GM12874 (cell line): Measurements from ENCODE around the gene TMEM150B.

Experiments used
- CTCF ChIP-seq: IDR thresholded peaks from 2 replicates; pipeline ENCODE4 v1.5.1; 2011; ENCODE audit warnings: low read depth, mild to moderate bottlenecking, control low read depth, low read length, moderate library complexity; ENCODE audit not compliant: insufficient read depth

Gene TMEM150B

GRCh38 chr19:55345818-55346724, 20.9 kb upstream of the TMEM150B start:
- TF ChIP-seq CTCF: no peak

- TF ChIP-seq CTCF: no peak
Observed at GRCh38 chr19:55345101-55345817, 20.1 kb upstream of the TMEM150B start.

GRCh38 chr19:55344444-55344843, 19.3 kb upstream of the TMEM150B start:
- no peak for TF ChIP-seq CTCF

- no peak for TF ChIP-seq CTCF
Observed at GRCh38 chr19:55341595-55342531, 16.7 kb upstream of the TMEM150B start.

GRCh38 chr19:55341171-55341588, 16.0 kb upstream of the TMEM150B start:
- TF ChIP-seq CTCF: no peak

GRCh38 chr19:55340784-55341147, 15.6 kb upstream of the TMEM150B start:
- peak; percentile 35 for TF ChIP-seq CTCF
